ENCODE measurements around the gene QKI. TPM values are rescaled to one million over a fixed set of nuclear protein-coding genes. Genes with fewer than 3 reads are reported as not detected.

QKI gene
- total RNA-seq, 1 donor from 2014 or later = 95.0 TPM

DNA sequence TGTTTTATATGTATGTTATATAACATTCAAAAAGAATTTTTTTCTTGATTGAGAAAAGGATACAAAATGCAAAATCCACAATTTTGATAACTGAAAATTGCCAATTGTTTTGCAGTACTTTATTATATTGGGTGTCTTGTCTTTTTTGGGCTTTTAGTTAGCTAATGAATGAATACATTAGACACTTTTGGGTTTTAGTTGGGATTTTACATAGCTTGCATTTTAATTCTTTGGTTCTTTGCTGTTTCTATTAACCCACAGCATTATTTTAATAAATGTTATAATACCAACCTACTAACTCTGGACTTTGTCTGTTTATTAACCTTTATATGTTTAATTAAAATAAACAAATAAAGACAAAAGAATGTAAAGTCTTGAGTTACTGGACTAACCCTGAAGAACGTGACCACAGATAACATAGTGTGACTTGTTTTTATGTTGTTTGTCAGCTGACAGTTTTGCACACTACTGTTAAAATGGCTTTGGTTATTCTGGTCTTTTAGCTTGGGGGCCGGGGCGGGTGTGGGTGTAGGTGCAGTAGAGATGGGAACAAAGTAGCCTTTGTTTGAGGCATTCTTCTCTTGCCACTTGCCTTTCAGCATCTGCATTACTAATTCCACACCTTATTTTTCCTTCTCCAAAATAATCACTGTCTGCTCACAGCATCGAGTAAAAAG lies 159.1 kb downstream of the QKI start:
- H3K4me3 ChIP-seq (ENCODE audit: low read depth, low read length) = no peak overlapping the region
- TF ChIP-seq, protein P1, sequence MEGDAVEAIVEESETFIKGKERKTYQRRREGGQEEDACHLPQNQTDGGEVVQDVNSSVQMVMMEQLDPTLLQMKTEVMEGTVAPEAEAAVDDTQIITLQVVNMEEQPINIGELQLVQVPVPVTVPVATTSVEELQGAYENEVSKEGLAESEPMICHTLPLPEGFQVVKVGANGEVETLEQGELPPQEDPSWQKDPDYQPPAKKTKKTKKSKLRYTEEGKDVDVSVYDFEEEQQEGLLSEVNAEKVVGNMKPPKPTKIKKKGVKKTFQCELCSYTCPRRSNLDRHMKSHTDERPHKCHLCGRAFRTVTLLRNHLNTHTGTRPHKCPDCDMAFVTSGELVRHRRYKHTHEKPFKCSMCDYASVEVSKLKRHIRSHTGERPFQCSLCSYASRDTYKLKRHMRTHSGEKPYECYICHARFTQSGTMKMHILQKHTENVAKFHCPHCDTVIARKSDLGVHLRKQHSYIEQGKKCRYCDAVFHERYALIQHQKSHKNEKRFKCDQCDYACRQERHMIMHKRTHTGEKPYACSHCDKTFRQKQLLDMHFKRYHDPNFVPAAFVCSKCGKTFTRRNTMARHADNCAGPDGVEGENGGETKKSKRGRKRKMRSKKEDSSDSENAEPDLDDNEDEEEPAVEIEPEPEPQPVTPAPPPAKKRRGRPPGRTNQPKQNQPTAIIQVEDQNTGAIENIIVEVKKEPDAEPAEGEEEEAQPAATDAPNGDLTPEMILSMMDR (conservative IDR thresholded peaks at IDR 0.05; ENCODE audit: low read depth, low read length) = no peak
- DNase-seq (ENCODE audit: low read depth) = no peak

DNA sequence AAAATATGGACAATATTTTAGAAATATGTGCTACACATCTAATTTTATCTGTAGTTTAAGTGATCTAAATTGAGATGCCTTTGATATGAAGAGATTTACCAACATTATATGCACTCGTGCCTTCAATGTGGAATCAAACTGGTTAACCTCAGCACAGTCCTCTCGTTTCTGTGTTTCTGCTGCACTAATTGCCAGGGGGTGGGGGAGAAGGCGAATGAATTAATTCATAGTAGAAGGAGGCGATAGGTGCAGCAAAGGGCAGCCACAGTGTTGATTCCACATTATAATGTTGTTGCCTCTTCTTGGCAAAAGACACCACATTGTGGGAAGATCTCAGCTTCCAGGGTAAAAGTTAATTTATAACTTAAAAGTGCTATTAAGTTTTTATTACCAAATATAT lies 161.6 kb downstream of the QKI start:
- TF ChIP-seq, protein P1 (conservative IDR thresholded peaks at IDR 0.05; ENCODE audit: low read depth, low read length) = no peak
- H3K4me3 ChIP-seq (ENCODE audit: low read depth, low read length) = no peak overlapping the region
- no peak for DNase-seq (ENCODE audit: low read depth)

DNA sequence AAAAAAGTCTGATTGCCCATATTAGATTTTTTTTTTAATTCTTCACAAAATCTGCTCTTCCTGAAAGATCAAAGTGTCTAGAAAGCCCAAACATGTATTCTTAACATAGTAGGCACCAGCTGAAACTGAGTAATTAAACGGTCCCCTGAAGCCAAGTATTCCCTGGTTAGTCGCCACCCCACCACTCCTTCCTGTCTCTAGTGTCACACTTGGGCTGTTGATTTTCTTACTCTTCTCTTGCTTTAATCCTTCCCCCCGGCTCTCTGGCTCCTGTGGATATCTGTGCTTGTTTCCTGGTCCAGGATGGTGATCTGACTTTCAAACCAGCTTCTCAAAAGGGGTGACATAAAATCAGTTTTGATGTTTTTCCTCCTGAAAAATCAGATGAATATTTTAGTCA lies 162.9 kb downstream of the QKI start:
- TF ChIP-seq, protein P1 (conservative IDR thresholded peaks at IDR 0.05; ENCODE audit: low read depth, low read length) = no peak
- no peak overlapping the region for H3K4me3 ChIP-seq (ENCODE audit: low read depth, low read length)
- no peak for DNase-seq (ENCODE audit: low read depth)

DNA sequence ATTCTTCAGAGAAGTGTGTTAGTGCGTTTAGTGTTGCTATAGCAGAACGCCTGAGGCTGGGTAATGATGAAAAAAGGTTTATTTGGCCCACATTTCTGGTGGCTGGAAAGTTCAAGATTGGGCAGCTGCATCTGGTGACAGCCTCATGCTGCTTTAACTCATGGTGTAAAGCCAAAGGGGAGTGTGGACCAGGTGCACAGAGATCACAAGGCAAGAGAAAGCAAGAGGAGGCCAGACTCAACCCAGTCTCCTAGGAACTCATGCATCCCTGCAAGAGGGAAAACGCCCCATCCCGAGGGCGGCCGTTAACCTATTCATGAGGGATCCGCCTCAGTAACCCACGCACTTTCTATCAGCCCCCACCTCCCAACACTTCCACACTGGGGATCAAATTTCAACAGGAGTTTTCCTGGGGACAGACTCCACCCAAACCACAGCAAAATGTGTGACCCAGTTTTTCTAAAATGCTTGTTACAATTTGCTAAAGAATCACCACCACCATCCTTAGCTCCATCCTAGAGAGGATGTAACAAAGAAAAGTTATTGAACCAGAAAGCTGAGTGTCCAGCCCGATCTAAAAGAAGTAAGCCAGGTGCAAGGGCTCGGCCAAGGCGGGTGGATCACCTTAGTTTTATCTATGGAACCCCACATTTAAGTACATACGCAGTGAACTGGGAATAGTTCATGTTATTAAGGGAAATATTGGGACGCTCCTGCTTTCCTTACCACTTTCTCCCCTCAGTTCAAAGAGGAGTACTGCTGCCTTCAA lies 164.8 kb downstream of the QKI start:
- DNase-seq (ENCODE audit: low read depth) = no peak
- TF ChIP-seq, protein P1 (conservative IDR thresholded peaks at IDR 0.05; ENCODE audit: low read depth, low read length) = no peak

DNA sequence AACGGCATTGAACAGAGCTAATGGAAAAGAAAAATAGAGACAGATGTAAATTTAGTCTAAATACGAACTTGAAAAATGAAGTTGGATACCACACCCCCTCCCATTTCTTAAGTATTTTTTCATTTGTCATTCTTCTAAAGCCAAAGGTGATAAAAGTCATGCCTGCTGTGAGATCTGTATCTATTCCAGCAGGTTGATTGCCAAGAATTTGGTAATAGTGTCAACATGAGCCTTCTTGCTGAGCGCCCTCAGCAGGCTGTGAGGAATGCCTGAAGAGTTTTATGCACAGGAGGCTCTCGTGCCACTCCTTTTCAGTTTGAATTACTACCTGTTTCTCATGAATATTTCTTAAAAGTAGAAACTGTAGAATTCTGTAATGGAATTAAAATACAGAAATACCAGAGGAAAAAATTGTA lies 165.4 kb downstream of the QKI start:
- no peak overlapping the region for H3K4me3 ChIP-seq (ENCODE audit: low read depth, low read length)
- TF ChIP-seq, protein P1 (conservative IDR thresholded peaks at IDR 0.05; ENCODE audit: low read depth, low read length) = peak; percentile 18
- no peak for DNase-seq (ENCODE audit: low read depth)

More for the DNA sequence above, 164.8 kb downstream of the QKI start:
- H3K4me3 ChIP-seq (ENCODE audit: low read depth, low read length) = no peak overlapping the region

DNA sequence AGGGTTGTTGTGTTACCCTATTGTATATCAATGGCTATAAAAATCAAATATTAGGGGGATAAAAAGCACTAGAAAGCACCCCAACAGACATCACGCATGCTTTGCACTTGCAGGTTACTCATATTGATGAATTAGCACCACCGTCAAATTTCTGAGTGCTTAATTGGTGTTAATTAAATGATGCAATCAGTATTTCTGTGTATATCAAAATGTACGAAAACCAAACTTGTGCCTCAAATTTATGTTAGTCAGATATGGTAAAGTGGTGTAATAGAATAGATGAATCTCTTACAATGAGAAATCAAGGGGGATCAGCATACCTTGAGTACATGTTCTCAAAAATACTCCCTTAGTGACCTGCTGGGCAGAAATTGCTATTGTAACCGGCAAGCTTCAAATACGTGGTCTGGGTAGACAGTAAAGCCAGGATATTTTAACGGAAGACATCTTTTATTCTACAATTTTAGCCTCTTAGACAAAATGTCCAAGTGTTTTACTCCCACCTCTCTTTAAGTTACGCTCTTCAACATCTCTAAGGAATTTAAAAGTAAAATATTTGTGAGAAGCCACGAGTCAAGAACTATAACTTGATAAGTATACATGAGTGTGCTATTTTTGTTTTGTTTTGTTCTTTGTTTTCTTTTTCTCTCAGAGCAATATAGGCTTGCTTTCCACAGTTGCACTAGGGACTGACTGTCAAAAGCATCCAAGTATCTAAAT lies 166.0 kb downstream of the QKI start:
- TF ChIP-seq, protein P1 (conservative IDR thresholded peaks at IDR 0.05; ENCODE audit: low read depth, low read length) = no peak
- H3K4me3 ChIP-seq (ENCODE audit: low read depth, low read length) = no peak overlapping the region
- no peak for DNase-seq (ENCODE audit: low read depth)
